Ishikawa (cell line): ENCODE data around the gene TRIM72.

ENCODE experiments used
- CEBPB ChIP-seq: IDR thresholded peaks from 2 replicates; pipeline ENCODE4 v1.6.1; 2012
- CREB1 ChIP-seq: IDR thresholded peaks from 2 replicates; pipeline ENCODE4 v1.6.1; 2012; ENCODE audit warnings: low read depth
- EGR1 ChIP-seq: IDR thresholded peaks from 2 replicates; pipeline ENCODE4 v1.6.1; 2012
- EP300 ChIP-seq: IDR thresholded peaks from 2 replicates; pipeline ENCODE4 v1.6.1; 2012; ENCODE audit warnings: borderline replicate concordance
- FOXM1 ChIP-seq: IDR thresholded peaks from 2 replicates; pipeline ENCODE4 v1.6.1; 2012; ENCODE audit warnings: low read depth, borderline replicate concordance
- NFIC ChIP-seq: IDR thresholded peaks from 2 replicates; pipeline ENCODE4 v1.6.1; 2012
- RAD21 ChIP-seq: IDR thresholded peaks from 2 replicates; pipeline ENCODE4 v1.6.1; 2012; ENCODE audit warnings: low read depth
- TAF1 ChIP-seq: IDR thresholded peaks from 2 replicates; pipeline ENCODE4 v1.6.1; 2012; ENCODE audit warnings: low read depth, mild to moderate bottlenecking
- TCF12 ChIP-seq: IDR thresholded peaks from 2 replicates; pipeline ENCODE4 v1.6.1; 2012; ENCODE audit warnings: low read depth
- TEAD4 ChIP-seq: IDR thresholded peaks from 2 replicates; pipeline ENCODE4 v1.6.1; 2012
- USF1 ChIP-seq: IDR thresholded peaks from 2 replicates; pipeline ENCODE4 v1.6.1; 2012
- YY1 ChIP-seq: IDR thresholded peaks from 2 replicates; pipeline ENCODE4 v1.6.1; 2012; ENCODE audit warnings: low read depth
- ZBTB7A ChIP-seq: IDR thresholded peaks from 2 replicates; pipeline ENCODE4 v1.6.1; 2012; ENCODE audit warnings: low read depth
- TF ChIP-seq, protein P1 (sequence below): IDR thresholded peaks from 2 replicates; pipeline ENCODE4 v1.6.1; 2012; ENCODE audit warnings: low read depth, mild to moderate bottlenecking
- TF ChIP-seq, protein P2 (sequence below): IDR thresholded peaks from 2 replicates; pipeline ENCODE4 v1.6.1; 2012

TRIM72 gene

GRCh38 chr16:31228206-31228605 lies 14.3 kb downstream of the TRIM72 start:
- TF ChIP-seq FOXM1 (no peak), NFIC (no peak), TAF1 (no peak), ZBTB7A (no peak), USF1 (no peak)

DNA sequence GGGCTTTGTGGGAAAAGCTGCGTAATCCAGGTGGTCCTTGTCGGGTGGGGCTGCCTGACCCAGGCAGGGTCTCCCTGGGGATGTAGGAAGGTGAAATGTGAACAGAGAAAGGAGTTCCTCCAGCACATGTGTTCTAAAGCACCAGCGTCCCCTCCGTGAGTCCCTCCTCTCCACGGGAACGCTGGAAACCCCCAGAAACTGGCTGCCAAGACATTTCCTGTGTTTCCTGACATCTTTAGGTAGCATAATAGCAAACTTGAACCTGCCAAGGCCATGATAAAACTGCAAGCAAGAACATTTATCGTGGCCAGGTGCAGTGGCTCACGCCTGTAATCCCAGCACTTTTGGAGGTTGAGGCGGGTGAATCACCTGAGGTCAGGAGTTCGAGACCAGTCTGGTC lies 15.6 kb downstream of the TRIM72 start:
- no peak for TF ChIP-seq CREB1
- TF ChIP-seq EP300, result no peak
- no peak for TF ChIP-seq NFIC

- TF ChIP-seq ZBTB7A, result no peak
These were observed 24.1 kb downstream of the TRIM72 start for GRCh38 chr16:31238041-31238440.

- TF ChIP-seq, protein P1, sequence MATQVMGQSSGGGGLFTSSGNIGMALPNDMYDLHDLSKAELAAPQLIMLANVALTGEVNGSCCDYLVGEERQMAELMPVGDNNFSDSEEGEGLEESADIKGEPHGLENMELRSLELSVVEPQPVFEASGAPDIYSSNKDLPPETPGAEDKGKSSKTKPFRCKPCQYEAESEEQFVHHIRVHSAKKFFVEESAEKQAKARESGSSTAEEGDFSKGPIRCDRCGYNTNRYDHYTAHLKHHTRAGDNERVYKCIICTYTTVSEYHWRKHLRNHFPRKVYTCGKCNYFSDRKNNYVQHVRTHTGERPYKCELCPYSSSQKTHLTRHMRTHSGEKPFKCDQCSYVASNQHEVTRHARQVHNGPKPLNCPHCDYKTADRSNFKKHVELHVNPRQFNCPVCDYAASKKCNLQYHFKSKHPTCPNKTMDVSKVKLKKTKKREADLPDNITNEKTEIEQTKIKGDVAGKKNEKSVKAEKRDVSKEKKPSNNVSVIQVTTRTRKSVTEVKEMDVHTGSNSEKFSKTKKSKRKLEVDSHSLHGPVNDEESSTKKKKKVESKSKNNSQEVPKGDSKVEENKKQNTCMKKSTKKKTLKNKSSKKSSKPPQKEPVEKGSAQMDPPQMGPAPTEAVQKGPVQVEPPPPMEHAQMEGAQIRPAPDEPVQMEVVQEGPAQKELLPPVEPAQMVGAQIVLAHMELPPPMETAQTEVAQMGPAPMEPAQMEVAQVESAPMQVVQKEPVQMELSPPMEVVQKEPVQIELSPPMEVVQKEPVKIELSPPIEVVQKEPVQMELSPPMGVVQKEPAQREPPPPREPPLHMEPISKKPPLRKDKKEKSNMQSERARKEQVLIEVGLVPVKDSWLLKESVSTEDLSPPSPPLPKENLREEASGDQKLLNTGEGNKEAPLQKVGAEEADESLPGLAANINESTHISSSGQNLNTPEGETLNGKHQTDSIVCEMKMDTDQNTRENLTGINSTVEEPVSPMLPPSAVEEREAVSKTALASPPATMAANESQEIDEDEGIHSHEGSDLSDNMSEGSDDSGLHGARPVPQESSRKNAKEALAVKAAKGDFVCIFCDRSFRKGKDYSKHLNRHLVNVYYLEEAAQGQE, result no peak
- TF ChIP-seq CREB1 (no peak), EP300 (no peak), FOXM1 (no peak), TCF12 (no peak), RAD21 (no peak), EGR1 (no peak), TAF1 (no peak), CEBPB (no peak), TEAD4 (no peak), YY1 (no peak), NFIC (no peak), ZBTB7A (no peak), USF1 (no peak)
- TF ChIP-seq, protein P2, sequence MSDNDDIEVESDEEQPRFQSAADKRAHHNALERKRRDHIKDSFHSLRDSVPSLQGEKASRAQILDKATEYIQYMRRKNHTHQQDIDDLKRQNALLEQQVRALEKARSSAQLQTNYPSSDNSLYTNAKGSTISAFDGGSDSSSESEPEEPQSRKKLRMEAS, result no peak
These were observed 28.3 kb downstream of the TRIM72 start for GRCh38 chr16:31242206-31242605.

GRCh38 chr16:31243734-31244670 lies 30.1 kb downstream of the TRIM72 start:
- no peak for TF ChIP-seq CEBPB
- TF ChIP-seq FOXM1, result no peak
- TF ChIP-seq YY1, result no peak
- no peak for TF ChIP-seq TAF1
- TF ChIP-seq, protein P2, result no peak
- TF ChIP-seq NFIC, result no peak
- no peak for TF ChIP-seq CREB1

GRCh38 chr16:31246296-31246695 lies 32.4 kb downstream of the TRIM72 start:
- TF ChIP-seq TAF1 (no peak), FOXM1 (no peak), YY1 (no peak), EP300 (no peak), USF1 (no peak), EGR1 (no peak), CREB1 (no peak), ZBTB7A (no peak), RAD21 (no peak)
- TF ChIP-seq, protein P2, result no peak

DNA sequence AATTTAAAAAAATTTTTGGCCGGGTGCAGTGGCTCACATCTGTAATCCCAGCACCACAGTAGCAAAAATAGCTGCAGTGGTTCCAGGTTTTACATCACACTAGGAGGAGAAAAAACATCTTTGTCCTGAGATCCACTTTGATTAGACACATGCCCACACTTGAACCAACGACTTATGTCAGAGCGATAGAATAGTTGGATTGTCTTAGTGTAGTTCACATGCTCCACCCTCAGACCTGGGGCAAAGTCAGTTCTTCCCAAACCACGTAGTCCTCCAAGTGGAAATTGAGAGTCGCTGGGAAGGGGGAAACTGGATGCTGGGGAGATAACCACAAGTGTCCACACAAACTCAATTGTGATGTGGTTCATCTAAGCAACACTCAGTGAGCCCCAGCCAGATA lies 34.4 kb downstream of the TRIM72 start:
- TF ChIP-seq, protein P2, result no peak
- TF ChIP-seq CEBPB (no peak), FOXM1 (no peak), EGR1 (no peak)
